ENCODE results near the gene PBX1. TPM values are rescaled to one million over a fixed set of nuclear protein-coding genes. Genes with fewer than 3 reads are reported as not detected.

Gene PBX1
- total and polyA plus RNA-seq, 4 donors: 7.8 to 112 (median 33.5) TPM

- no peaks in the 10 kb centered on the region for H3K9me3 ChIP-seq (ENCODE audit: control insufficient read depth in 4 of 4, insufficient read depth in 3 of 4, low read length in 3 of 4)
- no peak for TF ChIP-seq CTCF (IDR thresholded peaks at IDR 0.05; ENCODE audit: control extremely low read depth, extremely low read depth)
- H3K36me3 ChIP-seq (ENCODE audit: control insufficient read depth in 4 of 4, insufficient read depth in 4 of 4, low read length in 4 of 4): peaks cover 0 to 2% (median 0%) of the 10 kb centered on the region in 4 donors
- ATAC-seq (ENCODE audit: insufficient read depth, low FRiP score) (no peak), DNase-seq (no peak)
- 93 to 97% methylated on average over 4 of the region's 4 CpGs for WGBS, 2 donors
- H3K4me1 ChIP-seq (ENCODE audit: control insufficient read depth in 5 of 5, insufficient read depth in 5 of 5, low read length in 5 of 5): peaks cover 3 to 7% (median 4%) of the 10 kb centered on the region in 5 donors
- no peak overlapping the region for H3K9ac ChIP-seq (ENCODE audit: insufficient read depth in 1 of 2, low read length in 2 of 2)
- H3K4me3 ChIP-seq: no peak overlapping the region
- H3K27me3 ChIP-seq (ENCODE audit: control insufficient read depth in 3 of 3, insufficient read depth in 3 of 3, low read length in 2 of 3): no peaks in the 10 kb centered on the region
- no peak overlapping the region for H3K27ac ChIP-seq (ENCODE audit: low read depth in 1 of 2, low read length in 1 of 2)
Observed at GRCh38 chr1:164675342-164675904, 116.4 kb downstream of the PBX1 start.

- H3K4me3 ChIP-seq: no peak overlapping the region
- ATAC-seq (ENCODE audit: insufficient read depth, low FRiP score): no peak
- TF ChIP-seq CTCF (IDR thresholded peaks at IDR 0.05; ENCODE audit: control extremely low read depth, extremely low read depth): no peak
- DNase-seq: no peak
- no peaks in the 10 kb centered on the region for H3K27me3 ChIP-seq (ENCODE audit: control insufficient read depth in 3 of 3, insufficient read depth in 3 of 3, low read length in 2 of 3)
- WGBS, 2 donors: 86 to 88% methylated on average over 5 of the region's 5 CpGs
- peaks cover 0 to 2% (median 0%) of the 10 kb centered on the region in 5 donors for H3K4me1 ChIP-seq (ENCODE audit: control insufficient read depth in 5 of 5, insufficient read depth in 5 of 5, low read length in 5 of 5)
- H3K36me3 ChIP-seq (ENCODE audit: control insufficient read depth in 4 of 4, insufficient read depth in 4 of 4, low read length in 4 of 4): peaks cover 0 to 3% (median 2%) of the 10 kb centered on the region in 4 donors
- no peak overlapping the region for H3K9ac ChIP-seq (ENCODE audit: insufficient read depth in 1 of 2, low read length in 2 of 2)
- H3K27ac ChIP-seq (ENCODE audit: low read depth in 1 of 2, low read length in 1 of 2): no peak overlapping the region
- no peaks in the 10 kb centered on the region for H3K9me3 ChIP-seq (ENCODE audit: control insufficient read depth in 4 of 4, insufficient read depth in 3 of 4, low read length in 3 of 4)
Observed at GRCh38 chr1:164678136-164678700, 119.2 kb downstream of the PBX1 start.

- Histone ChIP-seq H3K36me3 (ENCODE audit: control insufficient read depth in 4 of 4, insufficient read depth in 4 of 4, low read length in 4 of 4) (peaks cover 2 to 4% (median 2%) of the 10 kb centered on the region in 4 donors), H3K9me3 (ENCODE audit: control insufficient read depth in 4 of 4, insufficient read depth in 3 of 4, low read length in 3 of 4) (no peaks in the 10 kb centered on the region), H3K4me1 (ENCODE audit: control insufficient read depth in 5 of 5, insufficient read depth in 5 of 5, low read length in 5 of 5) (peaks cover 0 to 7% (median 3%) of the 10 kb centered on the region in 5 donors), H3K4me3 (no peak overlapping the region), H3K9ac (ENCODE audit: insufficient read depth in 1 of 2, low read length in 2 of 2) (no peak overlapping the region), H3K27ac (ENCODE audit: low read depth in 1 of 2, low read length in 1 of 2) (no peak overlapping the region), H3K27me3 (ENCODE audit: control insufficient read depth in 3 of 3, insufficient read depth in 3 of 3, low read length in 2 of 3) (no peaks in the 10 kb centered on the region)
- ATAC-seq (ENCODE audit: insufficient read depth, low FRiP score) (no peak), DNase-seq (no peak)
- no peak for TF ChIP-seq CTCF (IDR thresholded peaks at IDR 0.05; ENCODE audit: control extremely low read depth, extremely low read depth)
- WGBS, 2 donors: 94 to 97% methylated on average over 6 of the region's 6 CpGs
Observed at GRCh38 chr1:164682570-164682969, 123.6 kb downstream of the PBX1 start.

Measured in lung (tissue), 12 donors.